ENCODE measurements around the gene KLHL4. TPM values are rescaled to one million over a fixed set of nuclear protein-coding genes. Genes with fewer than 3 reads are reported as not detected.

The KLHL4 gene, protein sequence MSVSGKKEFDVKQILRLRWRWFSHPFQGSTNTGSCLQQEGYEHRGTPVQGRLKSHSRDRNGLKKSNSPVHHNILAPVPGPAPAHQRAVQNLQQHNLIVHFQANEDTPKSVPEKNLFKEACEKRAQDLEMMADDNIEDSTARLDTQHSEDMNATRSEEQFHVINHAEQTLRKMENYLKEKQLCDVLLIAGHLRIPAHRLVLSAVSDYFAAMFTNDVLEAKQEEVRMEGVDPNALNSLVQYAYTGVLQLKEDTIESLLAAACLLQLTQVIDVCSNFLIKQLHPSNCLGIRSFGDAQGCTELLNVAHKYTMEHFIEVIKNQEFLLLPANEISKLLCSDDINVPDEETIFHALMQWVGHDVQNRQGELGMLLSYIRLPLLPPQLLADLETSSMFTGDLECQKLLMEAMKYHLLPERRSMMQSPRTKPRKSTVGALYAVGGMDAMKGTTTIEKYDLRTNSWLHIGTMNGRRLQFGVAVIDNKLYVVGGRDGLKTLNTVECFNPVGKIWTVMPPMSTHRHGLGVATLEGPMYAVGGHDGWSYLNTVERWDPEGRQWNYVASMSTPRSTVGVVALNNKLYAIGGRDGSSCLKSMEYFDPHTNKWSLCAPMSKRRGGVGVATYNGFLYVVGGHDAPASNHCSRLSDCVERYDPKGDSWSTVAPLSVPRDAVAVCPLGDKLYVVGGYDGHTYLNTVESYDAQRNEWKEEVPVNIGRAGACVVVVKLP
- total RNA-seq, result 2.7 and 3.1 TPM in 2 replicates

DNA sequence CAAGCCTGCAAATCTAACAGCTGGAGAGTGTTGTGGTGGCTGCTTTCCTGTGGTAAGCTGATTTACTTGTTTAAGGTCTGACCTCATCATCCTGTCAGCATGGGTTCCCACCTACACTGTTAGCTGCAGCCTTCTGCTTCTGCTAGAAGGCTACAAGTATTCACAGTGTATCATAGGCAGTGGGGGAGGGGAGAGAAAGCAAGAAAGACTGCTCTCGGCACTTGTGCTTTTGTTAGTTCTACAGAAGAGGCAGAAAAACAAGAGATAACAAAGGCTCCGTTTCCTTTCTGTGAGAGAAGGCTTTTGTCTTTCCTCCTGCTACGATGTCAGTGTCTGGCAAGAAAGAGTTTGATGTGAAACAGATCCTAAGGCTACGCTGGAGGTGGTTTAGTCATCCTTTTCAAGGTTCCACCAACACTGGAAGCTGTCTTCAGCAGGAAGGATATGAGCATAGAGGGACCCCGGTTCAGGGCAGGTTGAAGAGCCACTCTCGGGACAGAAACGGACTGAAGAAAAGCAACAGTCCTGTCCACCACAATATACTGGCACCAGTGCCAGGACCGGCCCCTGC, at the start of gene KLHL4:
Gene KLHL4 (plus strand): TSS at position 232 of the 571 bp plus-strand sequence. CDS start 92 bp downstream, at position 324.

Data from cardiac ventricle fibroblast (primary cell).